ENCODE results near the gene CELF1. TPM values are rescaled to one million over a fixed set of nuclear protein-coding genes. Genes with fewer than 3 reads are reported as not detected.
A peak's percentile ranks its signal among the peaks of the same experiment; 100 is the strongest.
"Not testable (repeated sequence)": the region's sequence is repeated elsewhere in the genome, so short reads cannot be mapped to it uniquely, and the experiment has no call there.

CELF1 gene
- total RNA-seq, 1 donor from 2014 or later = 57.9 TPM

DNA sequence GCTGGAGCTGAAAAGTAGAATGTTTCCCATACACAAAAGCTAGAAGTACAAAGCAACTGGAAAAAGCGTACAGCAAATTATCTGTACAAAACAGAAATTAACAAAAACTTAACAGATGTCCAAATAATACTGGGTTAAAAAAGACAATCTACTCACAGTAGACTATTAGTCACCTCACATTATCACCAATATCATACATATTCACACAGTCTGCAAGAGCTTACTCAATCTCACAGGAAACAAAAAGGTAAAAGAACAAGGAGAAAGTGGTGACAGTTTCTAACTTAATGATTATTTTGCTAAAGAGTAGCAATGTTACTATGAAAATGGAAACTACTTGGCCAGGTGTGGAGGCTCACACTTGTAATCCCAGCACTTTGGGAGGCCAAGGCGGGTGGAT, 11.9 kb downstream of the CELF1 start:
- DNase-seq (ENCODE audit: low read depth in 2 of 2) = no peak

- DNase-seq (ENCODE audit: low read depth in 2 of 2) = peak in 1 of 2 donors; percentile 3
Measured at GRCh38 chr11:47539681-47540039, 13.3 kb downstream of the CELF1 start.

- DNase-seq (ENCODE audit: low read depth in 2 of 2) = peak in 1 of 2 donors; percentile 80
Measured at GRCh38 chr11:47538741-47539565, 14.0 kb downstream of the CELF1 start.

GRCh38 chr11:47536915-47537314, 16.0 kb downstream of the CELF1 start:
- no peak for DNase-seq (ENCODE audit: low read depth in 2 of 2)

- no peak for DNase-seq (ENCODE audit: low read depth in 2 of 2)
Measured at GRCh38 chr11:47534704-47535251, 18.2 kb downstream of the CELF1 start.

GRCh38 chr11:47533690-47534151, 19.2 kb downstream of the CELF1 start:
- no peak for DNase-seq (ENCODE audit: low read depth in 2 of 2)

DNA sequence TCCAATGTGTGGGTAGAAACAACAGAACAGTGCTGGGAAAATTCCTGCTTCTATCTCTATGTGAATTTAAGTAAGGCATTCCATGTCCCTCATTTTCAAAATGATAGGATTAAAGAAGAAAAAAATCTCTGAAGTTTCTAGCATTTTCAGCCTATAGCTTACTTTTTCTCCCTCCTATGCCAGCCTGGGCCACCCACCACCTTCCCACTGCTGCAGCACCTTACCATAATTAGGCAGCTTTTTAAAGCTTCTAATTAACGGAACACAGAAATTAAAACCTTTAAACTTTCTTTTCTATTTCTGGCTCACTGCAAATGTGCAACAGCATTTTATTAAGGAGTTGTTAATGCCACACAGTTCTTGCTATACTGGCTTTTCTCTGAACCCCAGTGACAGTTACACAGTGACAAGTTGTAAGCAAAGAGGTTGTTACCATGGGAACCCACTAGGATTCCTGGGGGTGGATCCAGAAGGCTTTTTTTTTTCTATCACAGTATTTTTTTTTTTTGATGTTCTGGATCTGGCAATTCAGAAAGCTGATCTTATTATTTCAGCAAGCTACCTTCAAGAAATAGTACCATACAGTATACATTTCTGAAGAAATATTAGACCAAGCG, 20.2 kb downstream of the CELF1 start:
- DNase-seq (ENCODE audit: low read depth in 2 of 2) = no peak

DNA sequence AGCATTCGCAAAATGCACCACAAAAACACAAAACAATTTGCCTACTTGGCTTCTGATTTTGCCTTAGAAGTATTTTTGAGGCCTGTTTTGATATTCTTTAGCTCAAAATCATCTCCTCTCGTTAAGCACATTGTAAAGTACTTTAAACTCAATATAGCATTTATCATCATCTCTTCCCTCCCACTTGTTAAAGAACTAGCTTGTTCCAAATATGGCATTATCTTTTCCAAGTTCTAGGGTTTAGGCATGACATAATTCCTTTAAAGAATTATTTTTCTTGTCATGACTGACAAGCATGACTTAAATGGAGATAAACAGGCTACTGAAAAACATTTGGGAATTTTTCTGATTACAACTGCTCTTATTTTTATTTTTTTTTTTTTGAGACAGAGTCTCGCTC, 21.3 kb downstream of the CELF1 start:
- no peak for DNase-seq (ENCODE audit: low read depth in 2 of 2)

GRCh38 chr11:47530721-47531120, 22.2 kb downstream of the CELF1 start:
- not testable (repeated sequence) for DNase-seq (ENCODE audit: low read depth in 2 of 2)

DNA sequence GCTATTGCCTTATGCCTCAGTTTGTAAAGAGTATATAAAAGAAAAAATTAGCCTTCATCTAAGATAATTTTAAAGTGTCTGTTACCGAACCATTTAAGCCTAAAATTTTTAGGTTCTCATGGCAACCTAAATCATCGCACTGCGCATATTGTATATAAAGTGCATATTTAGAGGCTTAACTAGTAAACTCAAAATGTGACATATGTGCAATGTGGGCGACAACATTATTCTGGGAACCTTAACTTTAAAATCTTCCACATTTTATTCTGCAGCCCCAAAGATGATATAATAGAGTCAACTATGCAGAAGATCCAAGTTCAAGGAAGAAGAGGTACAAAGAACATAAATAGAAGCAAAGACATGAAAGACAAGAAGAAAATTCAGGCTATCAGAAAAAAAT, 23.0 kb downstream of the CELF1 start:
- DNase-seq (ENCODE audit: low read depth in 2 of 2) = no peak

DNA sequence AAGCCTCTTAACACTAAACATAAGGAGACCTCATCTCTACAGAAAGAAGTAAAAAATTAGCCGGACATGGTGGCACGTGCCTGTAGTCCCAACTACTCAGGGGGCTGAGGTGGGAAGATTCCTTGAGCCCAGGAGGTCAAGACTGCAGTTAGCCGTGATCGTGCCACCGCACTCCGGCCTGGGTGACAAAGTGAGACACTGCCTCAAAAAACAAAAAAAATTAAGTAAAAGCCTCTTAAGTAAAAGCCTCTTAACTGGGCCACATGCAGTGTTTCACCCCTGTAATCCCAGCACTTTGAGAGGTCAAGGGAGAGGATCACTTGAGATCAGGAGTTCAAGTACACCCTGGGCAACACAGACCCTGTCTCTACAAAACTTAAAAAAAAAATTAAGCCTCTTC, 25.7 kb downstream of the CELF1 start:
- no peak for DNase-seq (ENCODE audit: low read depth in 2 of 2)

- DNase-seq (ENCODE audit: low read depth in 2 of 2) = not testable (repeated sequence)
Measured at GRCh38 chr11:47526032-47526431, 26.9 kb downstream of the CELF1 start.

- DNase-seq (ENCODE audit: low read depth in 2 of 2) = peak in 1 of 2 donors; percentile 33
Measured at GRCh38 chr11:47524291-47524874, 28.5 kb downstream of the CELF1 start.

DNA sequence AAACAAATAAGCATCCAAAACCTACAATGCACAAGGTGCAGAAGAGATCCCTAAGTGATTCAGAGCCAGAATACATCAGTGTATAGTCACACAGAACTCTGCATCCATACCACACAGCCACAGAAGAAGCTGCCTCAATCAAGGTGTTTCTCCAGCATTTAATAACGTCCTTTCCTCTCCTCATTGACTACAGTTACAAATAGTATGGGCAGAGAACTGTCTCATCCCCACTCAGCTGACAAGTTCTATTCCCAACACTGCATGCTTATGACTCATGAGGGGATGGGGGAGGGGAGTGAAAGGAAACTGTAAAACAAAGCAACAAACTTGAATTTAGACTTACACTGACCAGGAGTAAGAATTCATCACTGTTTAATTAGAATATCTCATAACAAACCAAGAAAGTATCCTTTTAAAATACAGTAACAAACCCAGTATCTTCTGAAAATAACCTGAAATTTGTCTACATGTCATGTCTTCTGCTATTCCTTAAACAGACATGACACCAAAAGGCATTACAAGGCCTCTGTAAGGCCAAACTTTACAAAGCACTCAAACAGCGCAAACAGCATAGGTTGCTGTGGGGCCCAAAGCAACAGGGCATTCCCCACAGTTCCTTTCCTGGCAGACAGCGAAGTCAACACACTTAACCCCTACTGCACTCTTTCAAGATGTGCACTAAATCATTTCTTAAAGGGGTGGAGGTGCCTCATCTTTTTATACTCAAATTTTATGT, 29.3 kb downstream of the CELF1 start:
- peak; percentile 47 to 91 for DNase-seq (ENCODE audit: low read depth in 2 of 2)

GRCh38 chr11:47518212-47518964, 34.5 kb downstream of the CELF1 start:
- DNase-seq (ENCODE audit: low read depth in 2 of 2) = peak in 1 of 2 donors; percentile 17

GRCh38 chr11:47516984-47517853, 35.7 kb downstream of the CELF1 start:
- DNase-seq (ENCODE audit: low read depth in 2 of 2) = no peak

- DNase-seq (ENCODE audit: low read depth in 2 of 2) = no peak
Measured at GRCh38 chr11:47516155-47516554, 36.8 kb downstream of the CELF1 start.

- peak; percentile 21 to 53 for DNase-seq (ENCODE audit: low read depth in 2 of 2)
Measured at GRCh38 chr11:47514825-47515647, 37.9 kb downstream of the CELF1 start.

GRCh38 chr11:47512701-47513100, 40.2 kb downstream of the CELF1 start:
- DNase-seq (ENCODE audit: low read depth in 2 of 2) = peak in 1 of 2 donors; percentile 15
